H1 (cell line): ENCODE results near the gene GCSAML. TPM values are rescaled to one million over a fixed set of nuclear protein-coding genes. Genes with fewer than 3 reads are reported as not detected.
"Not testable (repeated sequence)": the region's sequence is repeated elsewhere in the genome, so short reads cannot be mapped to it uniquely, and the experiment has no call there.

ENCODE experiments used
- CTCF ChIA-PET: fragments of 300-600 bp; sonication (Branson Sonifier 250); formaldehyde crosslinking; loops from one replicate; lab custom pipeline; 2021; ENCODE audit not compliant: partially characterized antibody; lab: Charles Lee
- POLR2A ChIA-PET: fragments of 300-600 bp; sonication (Branson Sonifier 250); formaldehyde crosslinking; loops from one replicate; lab custom pipeline; 2021; ENCODE audit warnings: inconsistent platforms; ENCODE audit not compliant: partially characterized antibody; lab: Charles Lee
- DNase-seq, 2 experiments: peaks; one replicate each; pipeline versions ENCODE4 v3.0.0 to v3.0.0-alpha.2; 2010 to 2022; ENCODE audit warnings: low spot score in 2 of 2, low read depth in 1 of 2, mixed read lengths in 1 of 2
- FAIRE-seq: peaks from 2 replicates; lab custom pipeline; 2011; peaks lifted over from hg19 to GRCh38; lab: Jason Lieb, UNC
- H2AFZ ChIP-seq: 2 replicates; pipeline ENCODE4 v1.8.1; 2012; ENCODE audit warnings: low read length, inconsistent platforms
- H2AK5ac ChIP-seq: 2 replicates; pipeline ENCODE4 v1.6.1; 2013; ENCODE audit warnings: low read depth, low read length
- H2BK120ac ChIP-seq: replicated peaks from 2 replicates; pipeline ENCODE3; 2013; ENCODE audit warnings: low read depth, low read length, inconsistent platforms
- H2BK12ac ChIP-seq: 2 replicates; pipeline ENCODE4 v1.6.1; 2013; ENCODE audit warnings: low read depth, low read length
- H2BK15ac ChIP-seq: 2 replicates; pipeline ENCODE4 v1.6.1; 2013; ENCODE audit warnings: low read length
- H2BK20ac ChIP-seq: 2 replicates; pipeline ENCODE4 v1.6.1; 2013; ENCODE audit warnings: low read length
- H2BK5ac ChIP-seq: 2 replicates; pipeline ENCODE4 v1.6.1; 2013; ENCODE audit warnings: low read depth, low read length
- H3K14ac ChIP-seq: 2 replicates; pipeline ENCODE4 v1.6.1; 2013; ENCODE audit warnings: inconsistent platforms; ENCODE audit not compliant: insufficient read length
- H3K18ac ChIP-seq: 2 replicates; pipeline ENCODE4 v1.6.1; 2013; ENCODE audit warnings: low read length; ENCODE audit errors: extremely low read depth
- H3K23ac ChIP-seq: 2 replicates; pipeline ENCODE4 v1.6.1; 2013; ENCODE audit warnings: inconsistent platforms; ENCODE audit not compliant: insufficient read length
- H3K23me2 ChIP-seq: 2 replicates; pipeline ENCODE4 v1.6.1; 2013; ENCODE audit warnings: low read depth, low read length
- H3K27ac ChIP-seq: 2 replicates; pipeline ENCODE4 v1.6.1; 2011; ENCODE audit warnings: low read depth, low read length, inconsistent platforms
- H3K27me3 ChIP-seq, 4 experiments: replicated peaks in 1 of 4; 1 replicate in 1 of 4; 2 replicates in 3 of 4; pipeline versions ENCODE4 v1.6.1 to v1.8.1; 2011 to 2013; ENCODE audit warnings: low read length in 3 of 4, mild to moderate bottlenecking in 3 of 4, inconsistent platforms in 2 of 4, mixed read lengths in 2 of 4, moderate library complexity in 1 of 4; ENCODE audit not compliant: control insufficient read depth in 3 of 4, insufficient read depth in 3 of 4; ENCODE audit errors: extremely low read depth in 1 of 4
- H3K36me3 ChIP-seq, 4 experiments: 2 replicates each; pipeline versions ENCODE4 v1.6.1 to v1.8.1; 2011 to 2013; ENCODE audit warnings: mild to moderate bottlenecking in 4 of 4, low read length in 3 of 4, moderate library complexity in 2 of 4, control low read depth in 1 of 4, inconsistent platforms in 1 of 4; ENCODE audit not compliant: insufficient read depth in 4 of 4, control insufficient read depth in 2 of 4
- H3K4ac ChIP-seq: replicated peaks from 2 replicates; pipeline ENCODE3; 2013; ENCODE audit warnings: low read length, low read depth, mixed read lengths, inconsistent platforms; ENCODE audit not compliant: insufficient read length
- H3K4me1 ChIP-seq, 4 experiments: replicated peaks in 1 of 4; 1 replicate in 1 of 4; 2 replicates in 3 of 4; pipeline versions ENCODE4 v1.6.1 to v1.8.1; 2011 to 2013; ENCODE audit warnings: low read length in 3 of 4, inconsistent platforms in 2 of 4, mixed read lengths in 1 of 4; ENCODE audit not compliant: insufficient read depth in 4 of 4, control insufficient read depth in 3 of 4
- H3K4me2 ChIP-seq, 2 experiments: 2 replicates each; pipeline versions ENCODE4 v1.6.1 to v1.8.1; 2011 to 2013; ENCODE audit warnings: low read depth in 2 of 2, low read length in 2 of 2, control low read depth in 1 of 2, inconsistent platforms in 1 of 2, mild to moderate bottlenecking in 1 of 2; ENCODE audit not compliant: insufficient read depth in 1 of 2
- H3K4me3 ChIP-seq, 4 experiments: fragments of 200-600, 300-600 bp in 1 of 4; sonication (generic), shearing (Covaris generic), sonication (Bioruptor Twin) in 1 of 4; 2 replicates each; pipeline versions ENCODE4 v1.5.1 to v1.8.1; 2011 to 2016; ENCODE audit warnings: low read length in 4 of 4, low read depth in 3 of 4, control low read depth in 2 of 4, inconsistent platforms in 2 of 4, mild to moderate bottlenecking in 2 of 4, mixed read lengths in 1 of 4, moderate library complexity in 1 of 4; ENCODE audit not compliant: insufficient read depth in 2 of 4; ENCODE audit errors: extremely low read depth in 1 of 4
- H3K56ac ChIP-seq: replicated peaks from 2 replicates; pipeline ENCODE3; 2013; ENCODE audit warnings: low read depth, mild to moderate bottlenecking, mixed read lengths, low read length, inconsistent platforms; ENCODE audit not compliant: insufficient read length
- H3K79me1 ChIP-seq: 2 replicates; pipeline ENCODE4 v1.6.1; 2013; ENCODE audit warnings: low read depth, low read length, control low read depth
- H3K79me2 ChIP-seq, 2 experiments: 2 replicates each; pipeline versions ENCODE4 v1.6.1 to v1.8.1; 2012 to 2013; ENCODE audit warnings: low read length in 2 of 2, mild to moderate bottlenecking in 2 of 2, inconsistent platforms in 1 of 2; ENCODE audit not compliant: insufficient read depth in 2 of 2, control insufficient read depth in 1 of 2
- H3K9ac ChIP-seq, 4 experiments: replicated peaks in 1 of 4; 1 replicate in 1 of 4; 2 replicates in 3 of 4; pipeline versions ENCODE4 v1.6.1 to v1.8.1; 2011 to 2013; ENCODE audit warnings: low read depth in 3 of 4, low read length in 3 of 4, control low read depth in 2 of 4, mild to moderate bottlenecking in 2 of 4, moderate library complexity in 2 of 4, inconsistent platforms in 1 of 4; ENCODE audit errors: extremely low read depth in 1 of 4
- H3K9me3 ChIP-seq, 2 experiments: 2 replicates each; pipeline versions ENCODE4 v1.6.1 to v1.8.1; 2012 to 2013; ENCODE audit warnings: mild to moderate bottlenecking in 2 of 2, moderate library complexity in 2 of 2, control low read depth in 1 of 2, inconsistent platforms in 1 of 2, low read depth in 1 of 2, low read length in 1 of 2, mixed read lengths in 1 of 2; ENCODE audit not compliant: insufficient read depth in 2 of 2
- H4K20me1 ChIP-seq, 2 experiments: replicated peaks in 1 of 2; 2 replicates each; pipeline versions ENCODE3 to v1.8.1; 2011 to 2013; ENCODE audit warnings: inconsistent platforms in 2 of 2, low read length in 2 of 2, mild to moderate bottlenecking in 1 of 2; ENCODE audit not compliant: insufficient read depth in 2 of 2, control insufficient read depth in 1 of 2
- H4K5ac ChIP-seq: 2 replicates; pipeline ENCODE4 v1.6.1; 2013; ENCODE audit warnings: low read length, low read depth, mixed read lengths, inconsistent platforms; ENCODE audit not compliant: insufficient read length
- H4K8ac ChIP-seq: 2 replicates; pipeline ENCODE4 v1.8.0; 2013; ENCODE audit warnings: mild to moderate bottlenecking, moderate library complexity, low read length, inconsistent platforms; ENCODE audit not compliant: insufficient read depth; ENCODE audit errors: extremely low read depth
- H4K91ac ChIP-seq: replicated peaks from 2 replicates; pipeline ENCODE3; 2013; ENCODE audit warnings: low read length, mixed read lengths, inconsistent platforms; ENCODE audit not compliant: insufficient read length
- WGBS, 2 experiments: shearing (Covaris generic) in 1 of 2; methylation state at CpG; one replicate each; pipeline versions ENCODE4 v1.1.6 to v1.1.7; 2013 to 2015; ENCODE audit warnings: low lambda C conversion rate in 2 of 2, mixed read lengths in 2 of 2, inconsistent platforms in 1 of 2, low coverage in 1 of 2, missing lambda C conversion rate in 1 of 2; ENCODE audit not compliant: insufficient replicate concordance in 2 of 2, insufficient coverage in 1 of 2, insufficient read length in 1 of 2; ENCODE audit errors: extremely low coverage in 1 of 2, missing lambda C conversion rate in 1 of 2; 5-methylcytosine and 5-hydroxymethylcytosine counted together
- polyA plus RNA-seq, 7 experiments: library from polyadenylated mRNA; depleted of rRNA in 3 of 7; stranded (reverse) in 5 of 7; unstranded in 2 of 7; fragments of >200 nt in 5 of 7; fragments of 200-250 nt in 2 of 7; gene quantifications; 1 replicate in 5 of 7; 2 replicates in 1 of 7; 4 replicates in 1 of 7; pipeline versions ENCODE4 v1.2.1 to v1.2.3, GENCODE V29; 2011 to 2013; ENCODE audit warnings: missing spikeins in 2 of 7, mixed read lengths in 2 of 7
- total RNA-seq: library from RNA; stranded (reverse); fragmentation: NEBNext Ultra II Directional; extraction: Animal tissue kit (Norgen Biotek cat#: 25700); gene quantifications from 2 replicates; pipeline ENCODE4 v1.2.1, GENCODE V29; 2021

Gene GCSAML
- total and polyA plus RNA-seq, 2 of the 8 experiments (the other 6 are each of a cell fraction or from before 2014, with no cell fraction given), result not detected

GRCh38 chr1:247521886-247522285, 27.0 kb upstream of the GCSAML start:
- DNase-seq, H2BK120ac ChIP-seq, H3K4me2 ChIP-seq, H3K4me1 ChIP-seq, H3K56ac ChIP-seq, H4K8ac ChIP-seq, H3K27me3 ChIP-seq, H3K79me2 ChIP-seq, H2AK5ac ChIP-seq, H3K27ac ChIP-seq, H4K20me1 ChIP-seq, POLR2A ChIA-PET, H2BK12ac ChIP-seq, FAIRE-seq, H2AFZ ChIP-seq, H3K14ac ChIP-seq, H4K91ac ChIP-seq, H3K23ac ChIP-seq, CTCF ChIA-PET, H3K18ac ChIP-seq, H3K79me1 ChIP-seq, H3K4me3 ChIP-seq, H2BK5ac ChIP-seq, H3K23me2 ChIP-seq, H4K5ac ChIP-seq, H3K36me3 ChIP-seq, H3K4ac ChIP-seq, H2BK15ac ChIP-seq, H3K9ac ChIP-seq, H2BK20ac ChIP-seq: not testable (repeated sequence)
- 79% methylated on average over 7 of the region's 30 CpGs; no CpG with 5 or more reads in 1 of the 2 experiments for WGBS, 2 experiments
- H3K9me3 ChIP-seq, result peaks cover 20 to 49% of the 10 kb centered on the region in 2 experiments
